GM12878 (cell line): ENCODE results near the gene P3H2. TPM values are rescaled to one million over a fixed set of nuclear protein-coding genes. Genes with fewer than 3 reads are reported as not detected.

Experiments
- ATAC-seq: fragments of 200-7000 bp; cut with Tn5 transposase; 3 replicates; pipeline ENCODE4 v1.9.1; 2020; ENCODE audit warnings: mild to moderate bottlenecking, moderate library complexity
- BruUV-seq: library from RNA; stranded (reverse); fragments of 400-500 nt; replicated peaks from 2 replicates; lab custom pipeline; 2021; lab: Mats Ljungman, UMichigan
- CTCF ChIA-PET: fragments of 300-600 bp; sonication (Branson Sonifier 250); formaldehyde crosslinking; extraction: SDS; loops from one replicate; lab custom pipeline; 2021; ENCODE audit warnings: inconsistent platforms; lab: Yijun Ruan, JAX
- POLR2A ChIA-PET: fragments of 350-600 bp; formaldehyde crosslinking; extraction: SDS; loops from one replicate; lab custom pipeline; 2021; ENCODE audit warnings: inconsistent platforms; lab: Charles Lee
- RAD21 ChIA-PET: fragments of 300-600 bp; sonication (Branson Sonifier 250); formaldehyde crosslinking; loops from one replicate; lab custom pipeline; 2023; ENCODE audit warnings: antibody characterized with exemption; ENCODE audit not compliant: unreplicated experiment; lab: Charles Lee
- SMC1A ChIA-PET: fragments of 300-600 bp; sonication (Branson Sonifier 250); formaldehyde crosslinking; loops from one replicate; lab custom pipeline; 2023; ENCODE audit not compliant: unreplicated experiment, uncharacterized antibody; lab: Charles Lee
- DNase-seq: peaks from one replicate; pipeline ENCODE4 v3.0.0-alpha.2; 2011; ENCODE audit warnings: low read depth, low spot score
- FAIRE-seq: peaks from 3 replicates; lab custom pipeline; 2011; peaks lifted over from hg19 to GRCh38; lab: Jason Lieb, UNC
- H2AFZ ChIP-seq: 2 replicates; pipeline ENCODE4 v1.6.0; 2011; ENCODE audit warnings: low read depth, low read length, control low read depth; ENCODE audit not compliant: control insufficient read depth
- H3K27ac ChIP-seq: 2 replicates; pipeline ENCODE4 v1.5.1; 2011; ENCODE audit warnings: control low read depth; ENCODE audit not compliant: control insufficient read depth, insufficient read depth
- H3K27me3 ChIP-seq, 2 experiments: replicated peaks in 1 of 2; 2 replicates each; pipeline versions ENCODE4 v1.6.0 to v1.6.1; 2011; ENCODE audit warnings: low read length in 1 of 2; ENCODE audit not compliant: control insufficient read depth in 2 of 2, insufficient read depth in 2 of 2
- H3K36me3 ChIP-seq, 2 experiments: 2 replicates each; pipeline ENCODE4 v1.5.1; 2011; ENCODE audit warnings: low read length in 1 of 2; ENCODE audit not compliant: control insufficient read depth in 2 of 2, insufficient read depth in 2 of 2
- H3K4me1 ChIP-seq: 2 replicates; pipeline ENCODE4 v1.6.1; 2011; ENCODE audit warnings: mild to moderate bottlenecking, low read length, moderate library complexity, mixed read lengths; ENCODE audit not compliant: control insufficient read depth, insufficient read depth
- H3K4me2 ChIP-seq: 2 replicates; pipeline ENCODE4 v1.6.0; 2011; ENCODE audit warnings: control low read depth; ENCODE audit not compliant: control insufficient read depth, insufficient read depth
- H3K4me3 ChIP-seq: fragments of 200-600 bp; sonication (generic); 2 replicates; pipeline ENCODE4 v1.5.1; 2016
- H3K79me2 ChIP-seq: 2 replicates; pipeline ENCODE4 v1.6.0; 2011; ENCODE audit warnings: low read length; ENCODE audit not compliant: control insufficient read depth, insufficient read depth
- H3K9ac ChIP-seq: 2 replicates; pipeline ENCODE4 v1.8.0; 2011; ENCODE audit warnings: low read length, control low read depth, mixed read lengths; ENCODE audit not compliant: control insufficient read depth, insufficient read depth
- H3K9me3 ChIP-seq: replicated peaks from 3 replicates; pipeline ENCODE4 v1.5.1; 2011; ENCODE audit warnings: mild to moderate bottlenecking, low read length; ENCODE audit not compliant: control insufficient read depth, insufficient read depth
- H4K20me1 ChIP-seq: 2 replicates; pipeline ENCODE4 v1.6.0; 2011; ENCODE audit not compliant: control insufficient read depth, insufficient read depth
- BCL11A ChIP-seq: IDR thresholded peaks from 2 replicates; pipeline ENCODE4 v1.6.1; 2011; ENCODE audit warnings: low read depth, low read length
- GABPA ChIP-seq: IDR thresholded peaks from 2 replicates; pipeline ENCODE4 v1.6.1; 2014; ENCODE audit warnings: antibody characterized with exemption, low read depth, mild to moderate bottlenecking, inconsistent platforms
- MTA3 ChIP-seq: IDR thresholded peaks from 2 replicates; pipeline ENCODE4 v1.6.1; 2012; ENCODE audit warnings: low read length, inconsistent platforms, borderline replicate concordance
- NRF1 ChIP-seq: conservative IDR thresholded peaks from 2 replicates; pipeline ENCODE4 v1.6.1; 2011; ENCODE audit warnings: mild to moderate bottlenecking, low read depth, low read length, improper control_type of control experiment
- POLR2AphosphoS5 ChIP-seq: IDR thresholded peaks from 2 replicates; pipeline ENCODE4 v1.6.1; 2011; ENCODE audit warnings: mild to moderate bottlenecking, low read length, inconsistent platforms
- RUNX3 ChIP-seq: IDR thresholded peaks from 2 replicates; pipeline ENCODE4 v1.6.1; 2012; ENCODE audit warnings: low read length, inconsistent platforms
- SP1 ChIP-seq: IDR thresholded peaks from one replicate; pipeline ENCODE4 v1.6.1; 2011; ENCODE audit warnings: low read depth, low read length
- in situ Hi-C: fragments of 300-500 bp; cut with MboI; formaldehyde crosslinking; loops from 9 replicates; pipeline ENCODE4 v1.14.3; 2018; ENCODE audit warnings: mixed read lengths
- intact Hi-C: fragments of 100-400 bp; cut with micrococcal nuclease; formaldehyde crosslinking; loops from one replicate; pipeline ENCODE4 v1.14.2; 2022; ENCODE audit not compliant: unreplicated experiment
- polyA plus RNA-seq, 11 experiments: library from polyadenylated mRNA; depleted of rRNA in 4 of 11; unstranded in 6 of 11; stranded (reverse) in 5 of 11; fragments of >200 nt; fragmentation: Nextera tagmentation in 4 of 11; fragmentation: Illumina TruSeq in 1 of 11; extraction: Ambion mirVana in 4 of 11; extraction: Trizol in 1 of 11; gene quantifications; 1 replicate in 1 of 11; 2 replicates in 10 of 11; pipeline versions ENCODE4 v1.2.1 to v1.2.3, GENCODE V29; 2011 to 2016; ENCODE audit warnings: inconsistent platforms in 2 of 11, missing spikeins in 2 of 11, low read depth in 1 of 11
- total RNA-seq, 4 experiments: library from RNA; depleted of rRNA in 3 of 4; stranded (reverse); fragments of >200 nt in 3 of 4; fragmentation: Illumina TruSeq in 1 of 4; extraction: Trizol in 1 of 4; gene quantifications; 2 replicates each; pipeline versions ENCODE4 v1.2.1 to v1.2.3, GENCODE V29; 2013 to 2021
- TF ChIP-seq, protein P1 (sequence below): IDR thresholded peaks from 2 replicates; pipeline ENCODE4 v1.6.1; 2011; ENCODE audit warnings: low read depth, low read length, improper control_type of control experiment, borderline replicate concordance

P3H2 gene
- total and polyA plus RNA-seq, 10 of the 15 experiments (the other 5 are each of a cell fraction or from before 2014, with no cell fraction given): 27.0 to 97.6 (median 83.2) TPM

DNA sequence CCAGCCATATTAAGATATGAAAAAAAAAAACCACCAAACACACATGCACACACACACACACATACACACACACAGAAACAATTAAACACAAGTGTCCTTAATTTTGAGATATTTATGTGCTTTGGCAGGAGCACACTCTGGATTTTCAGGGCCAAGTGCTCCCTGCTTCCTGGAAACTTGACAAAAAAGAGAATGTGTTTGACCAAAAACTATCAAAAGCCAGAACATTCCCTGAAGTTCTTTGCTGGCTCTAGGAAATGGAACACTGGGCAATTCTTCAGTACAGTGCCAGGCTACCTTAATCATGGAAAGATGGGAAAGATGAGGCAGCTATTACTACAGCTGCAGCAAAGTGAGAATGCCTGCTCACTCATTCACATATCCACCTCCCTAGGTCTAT lies 44.6 kb downstream of the P3H2 start:
- Histone ChIP-seq H3K9me3 (no peaks in the 10 kb centered on the region), H2AFZ (no peak overlapping the region), H3K4me1 (no peaks in the 10 kb centered on the region), H3K9ac (no peak overlapping the region), H3K36me3 (no peaks in the 10 kb centered on the region), H3K27me3 (no peaks in the 10 kb centered on the region), H4K20me1 (no peaks in the 10 kb centered on the region), H3K27ac (no peak overlapping the region), H3K4me3 (no peak overlapping the region), H3K4me2 (no peak overlapping the region), H3K79me2 (no peaks in the 10 kb centered on the region; the same call in 1 of the 2 replicates)
- no TSS peak for BruUV-seq
- in situ Hi-C loops (no loop called here), intact Hi-C loops (no loop called here)
- ChIA-PET RAD21 (interaction anchor here (1.1 to 1.7 kb wide), 3 partner anchors 10 to 29 kb away, joined by 3 to 5 read pairs (median 4); no protein-coding TSS in a partner anchor), SMC1A (interaction anchor here (0.8 to 3.8 kb wide), 6 partner anchors 8 to 107 kb away, joined by 3 to 17 read pairs (median 4); no protein-coding TSS in a partner anchor), POLR2A (interaction anchor here (1.0 kb wide), 1 partner anchor 20 kb away, joined by 4 read pairs; no protein-coding TSS in a partner anchor), CTCF (interaction anchor here (1.5 kb wide), 1 partner anchor 9 kb away, joined by 4 read pairs; no protein-coding TSS in a partner anchor)
- TF ChIP-seq NRF1 (no peak), SP1 (no peak), POLR2AphosphoS5 (no peak), BCL11A (no peak), GABPA (no peak), RUNX3 (0 out of 2 replicates have a peak, but pooled peaks have one; percentile 30), MTA3 (no peak)
- TF ChIP-seq, protein P1, sequence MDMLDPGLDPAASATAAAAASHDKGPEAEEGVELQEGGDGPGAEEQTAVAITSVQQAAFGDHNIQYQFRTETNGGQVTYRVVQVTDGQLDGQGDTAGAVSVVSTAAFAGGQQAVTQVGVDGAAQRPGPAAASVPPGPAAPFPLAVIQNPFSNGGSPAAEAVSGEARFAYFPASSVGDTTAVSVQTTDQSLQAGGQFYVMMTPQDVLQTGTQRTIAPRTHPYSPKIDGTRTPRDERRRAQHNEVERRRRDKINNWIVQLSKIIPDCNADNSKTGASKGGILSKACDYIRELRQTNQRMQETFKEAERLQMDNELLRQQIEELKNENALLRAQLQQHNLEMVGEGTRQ: no peak
- ATAC-seq: no peak
- DNase-seq: no peak
- FAIRE-seq: no peak
